ENCODE data around the gene MAPT. TPM values are rescaled to one million over a fixed set of nuclear protein-coding genes. Genes with fewer than 3 reads are reported as not detected.

Gene MAPT
- total RNA-seq, 1 experiment from 2014 or later, result 8.3 TPM

DNA sequence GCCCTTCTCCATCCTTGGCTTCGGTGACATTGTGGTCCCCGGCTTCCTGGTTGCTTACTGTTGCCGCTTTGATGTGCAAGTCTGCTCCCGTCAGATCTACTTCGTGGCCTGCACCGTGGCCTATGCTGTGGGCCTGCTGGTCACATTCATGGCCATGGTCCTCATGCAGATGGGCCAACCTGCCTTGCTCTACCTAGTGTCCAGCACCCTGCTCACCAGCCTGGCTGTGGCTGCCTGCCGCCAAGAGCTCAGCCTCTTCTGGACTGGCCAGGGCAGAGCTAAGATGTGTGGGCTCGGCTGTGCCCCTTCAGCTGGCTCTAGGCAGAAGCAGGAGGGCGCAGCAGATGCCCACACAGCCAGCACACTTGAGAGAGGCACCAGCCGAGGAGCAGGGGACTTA is 48.1 kb upstream of the MAPT start:
- BruUV-seq (replicated peaks), result no TSS peak
- ChIA-PET POLR2A (ENCODE audit: low non-redundant PET) (no interaction called here), CTCF (no interaction called here)
- intact Hi-C loops (cut with micrococcal nuclease; ENCODE audit: unreplicated experiment), result no loop called here
- Histone ChIP-seq H3K27ac (ENCODE audit: low read depth, low read length, poor library complexity, severe bottlenecking) (no peak overlapping the region), H3K4me3 (ENCODE audit: low read depth, low read length, poor library complexity, severe bottlenecking) (no peak overlapping the region), H3K4me1 (ENCODE audit: insufficient read depth, low read length, poor library complexity, severe bottlenecking) (no peaks in the 10 kb centered on the region), H3K9me3 (ENCODE audit: low read depth, low read length, poor library complexity, severe bottlenecking) (no peaks in the 10 kb centered on the region), H3K36me3 (ENCODE audit: insufficient read depth, low read length, poor library complexity, severe bottlenecking) (no peaks in the 10 kb centered on the region), H3K27me3 (replicated peaks; ENCODE audit: insufficient read depth, low read depth, low read length, poor library complexity) (no peaks in the 10 kb centered on the region)
- no peak for DNase-seq (ENCODE audit: low spot score)
- TF ChIP-seq, protein P1, sequence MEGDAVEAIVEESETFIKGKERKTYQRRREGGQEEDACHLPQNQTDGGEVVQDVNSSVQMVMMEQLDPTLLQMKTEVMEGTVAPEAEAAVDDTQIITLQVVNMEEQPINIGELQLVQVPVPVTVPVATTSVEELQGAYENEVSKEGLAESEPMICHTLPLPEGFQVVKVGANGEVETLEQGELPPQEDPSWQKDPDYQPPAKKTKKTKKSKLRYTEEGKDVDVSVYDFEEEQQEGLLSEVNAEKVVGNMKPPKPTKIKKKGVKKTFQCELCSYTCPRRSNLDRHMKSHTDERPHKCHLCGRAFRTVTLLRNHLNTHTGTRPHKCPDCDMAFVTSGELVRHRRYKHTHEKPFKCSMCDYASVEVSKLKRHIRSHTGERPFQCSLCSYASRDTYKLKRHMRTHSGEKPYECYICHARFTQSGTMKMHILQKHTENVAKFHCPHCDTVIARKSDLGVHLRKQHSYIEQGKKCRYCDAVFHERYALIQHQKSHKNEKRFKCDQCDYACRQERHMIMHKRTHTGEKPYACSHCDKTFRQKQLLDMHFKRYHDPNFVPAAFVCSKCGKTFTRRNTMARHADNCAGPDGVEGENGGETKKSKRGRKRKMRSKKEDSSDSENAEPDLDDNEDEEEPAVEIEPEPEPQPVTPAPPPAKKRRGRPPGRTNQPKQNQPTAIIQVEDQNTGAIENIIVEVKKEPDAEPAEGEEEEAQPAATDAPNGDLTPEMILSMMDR (conservative IDR thresholded peaks at IDR 0.05; ENCODE audit: low read depth, low read length), result no peak
- TF ChIP-seq EZH2 (IDR thresholded peaks at IDR 0.05; ENCODE audit: borderline replicate concordance, low read depth, low read length, poor library complexity, severe bottlenecking), result no peak

DNA sequence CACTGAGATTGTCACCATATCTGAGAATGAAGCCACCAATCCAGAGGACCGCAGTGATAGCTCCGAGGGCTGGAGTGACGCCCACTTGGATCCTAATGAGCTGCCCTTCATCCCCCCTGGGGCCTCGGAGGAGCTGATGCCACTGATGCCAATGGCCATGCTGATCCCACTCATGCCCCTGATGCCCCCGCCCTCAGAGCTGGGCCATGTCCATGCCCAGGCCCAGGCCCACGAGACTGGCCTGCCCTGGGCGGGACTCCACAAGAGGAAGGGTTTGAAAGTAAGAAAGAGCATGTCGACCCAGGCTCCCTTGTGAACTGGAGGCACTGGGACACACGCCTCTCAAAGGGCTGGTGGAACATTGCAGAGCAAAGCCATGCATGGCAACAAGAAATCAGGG is 47.7 kb upstream of the MAPT start:
- ChIA-PET POLR2A (ENCODE audit: low non-redundant PET) (no interaction called here), CTCF (no interaction called here)
- intact Hi-C loops (cut with micrococcal nuclease; ENCODE audit: unreplicated experiment), result no loop called here
- no peaks in the 10 kb centered on the region for H3K36me3 ChIP-seq (ENCODE audit: insufficient read depth, low read length, poor library complexity, severe bottlenecking)
- TF ChIP-seq, protein P1 (conservative IDR thresholded peaks at IDR 0.05; ENCODE audit: low read depth, low read length), result no peak
- no peak for TF ChIP-seq EZH2 (IDR thresholded peaks at IDR 0.05; ENCODE audit: borderline replicate concordance, low read depth, low read length, poor library complexity, severe bottlenecking)
- H3K4me1 ChIP-seq (ENCODE audit: insufficient read depth, low read length, poor library complexity, severe bottlenecking), result no peaks in the 10 kb centered on the region
- H3K27ac ChIP-seq (ENCODE audit: low read depth, low read length, poor library complexity, severe bottlenecking), result no peak overlapping the region
- no peaks in the 10 kb centered on the region for H3K9me3 ChIP-seq (ENCODE audit: low read depth, low read length, poor library complexity, severe bottlenecking)
- H3K4me3 ChIP-seq (ENCODE audit: low read depth, low read length, poor library complexity, severe bottlenecking), result no peak overlapping the region
- no peaks in the 10 kb centered on the region for H3K27me3 ChIP-seq (replicated peaks; ENCODE audit: insufficient read depth, low read depth, low read length, poor library complexity)
- no peak for DNase-seq (ENCODE audit: low spot score)
- no TSS peak for BruUV-seq (replicated peaks)

DNA sequence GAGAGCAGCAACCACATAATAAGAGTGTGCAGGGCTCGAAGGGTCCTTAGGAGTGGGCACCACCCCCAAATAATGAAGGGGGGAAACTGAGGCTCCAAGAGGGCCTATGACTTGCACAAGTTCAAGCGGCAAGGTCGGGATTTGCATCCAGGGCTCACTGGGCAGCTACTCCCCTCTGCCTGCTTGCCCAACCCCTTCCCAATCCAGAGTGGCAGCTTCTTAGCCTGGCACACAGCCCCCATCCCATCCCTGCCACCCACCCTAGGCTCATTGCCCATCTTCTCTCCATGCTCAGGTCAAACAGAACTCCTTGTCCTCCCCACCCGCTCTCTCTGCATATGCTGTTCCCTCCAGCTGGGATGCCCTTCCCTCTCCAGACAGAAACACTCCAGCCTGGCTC is 47.3 kb upstream of the MAPT start:
- intact Hi-C loops (cut with micrococcal nuclease; ENCODE audit: unreplicated experiment), result no loop called here
- BruUV-seq (replicated peaks), result no TSS peak
- TF ChIP-seq EZH2 (IDR thresholded peaks at IDR 0.05; ENCODE audit: borderline replicate concordance, low read depth, low read length, poor library complexity, severe bottlenecking), result no peak
- TF ChIP-seq, protein P1 (conservative IDR thresholded peaks at IDR 0.05; ENCODE audit: low read depth, low read length), result no peak
- Histone ChIP-seq H3K4me3 (ENCODE audit: low read depth, low read length, poor library complexity, severe bottlenecking) (no peak overlapping the region), H3K9me3 (ENCODE audit: low read depth, low read length, poor library complexity, severe bottlenecking) (no peaks in the 10 kb centered on the region), H3K27me3 (replicated peaks; ENCODE audit: insufficient read depth, low read depth, low read length, poor library complexity) (no peaks in the 10 kb centered on the region), H3K4me1 (ENCODE audit: insufficient read depth, low read length, poor library complexity, severe bottlenecking) (no peaks in the 10 kb centered on the region), H3K36me3 (ENCODE audit: insufficient read depth, low read length, poor library complexity, severe bottlenecking) (no peaks in the 10 kb centered on the region), H3K27ac (ENCODE audit: low read depth, low read length, poor library complexity, severe bottlenecking) (no peak overlapping the region)
- ChIA-PET POLR2A (ENCODE audit: low non-redundant PET) (no interaction called here), CTCF (interaction anchor here (0.5 kb wide), 1 partner anchor 1136 kb away, joined by 5 read pairs; no protein-coding TSS in a partner anchor)
- DNase-seq (ENCODE audit: low spot score), result no peak

All from A673 (cell line).